K562 (cell line): ENCODE measurements around the gene LAMA2. TPM values are rescaled to one million over a fixed set of nuclear protein-coding genes. Genes with fewer than 3 reads are reported as not detected.

Experiments
- ATAC-seq: fragments of 200-7000 bp; cut with Tn5 transposase; 3 replicates; pipeline ENCODE4 v1.9.1; 2020; ENCODE audit warnings: moderate library complexity
- BruUV-seq: library from RNA; stranded (reverse); fragments of 400-500 nt; replicated peaks from 2 replicates; lab custom pipeline; 2021; lab: Mats Ljungman, UMichigan
- CTCF ChIA-PET: fragments of 300-600 bp; formaldehyde crosslinking; extraction: SDS; loops from one replicate; lab custom pipeline; 2021; ENCODE audit warnings: low intra/inter-chr PET ratio; lab: Yijun Ruan, JAX
- POLR2A ChIA-PET: fragments of 300-600, 350-650 bp; sonication (Branson Sonifier 250); formaldehyde crosslinking; extraction: SDS; loops from one replicate; lab custom pipeline; 2021; ENCODE audit warnings: antibody characterized with exemption, inconsistent platforms; lab: Yijun Ruan, JAX
- DNase-seq, 4 experiments: peaks; one replicate each; pipeline versions ENCODE4 v3.0.0 to v3.0.0-alpha.2; 2011 to 2018; ENCODE audit warnings: low spot score in 3 of 4, mixed read lengths in 3 of 4; ENCODE audit errors: extremely low read depth in 1 of 4
- FAIRE-seq: peaks from 2 replicates; lab custom pipeline; 2011; peaks lifted over from hg19 to GRCh38; lab: Jason Lieb, UNC
- H2AFZ ChIP-seq: 2 replicates; pipeline ENCODE4 v1.6.0; 2011; ENCODE audit warnings: low read depth, low read length, control low read depth, inconsistent platforms
- H3K27ac ChIP-seq: fragments of 200-600 bp; 3 replicates; pipeline ENCODE4 v1.8.0; 2011; ENCODE audit warnings: low read depth, mild to moderate bottlenecking, control low read depth, inconsistent platforms, low read length, moderate library complexity, mixed read lengths; ENCODE audit errors: extremely low read depth
- H3K27me3 ChIP-seq, 2 experiments: fragments of 300-600 bp in 1 of 2; 2 replicates in 1 of 2; 3 replicates in 1 of 2; pipeline versions ENCODE4 v1.6.0 to v1.8.0; 2011; ENCODE audit warnings: inconsistent platforms in 2 of 2, low read length in 2 of 2, mild to moderate bottlenecking in 1 of 2, mixed read lengths in 1 of 2, moderate library complexity in 1 of 2; ENCODE audit not compliant: control insufficient read depth in 2 of 2, insufficient read depth in 2 of 2
- H3K36me3 ChIP-seq: fragments of 300-600 bp; 3 replicates; pipeline ENCODE4 v1.8.0; 2011; ENCODE audit warnings: mild to moderate bottlenecking, low read length, inconsistent platforms; ENCODE audit not compliant: control insufficient read depth, insufficient read depth
- H3K4me1 ChIP-seq, 2 experiments: fragments of 200-600 bp in 1 of 2; replicated peaks in 1 of 2; 2 replicates in 1 of 2; 3 replicates in 1 of 2; pipeline versions ENCODE4 v1.5.1 to v1.8.0; 2011; ENCODE audit warnings: inconsistent platforms in 2 of 2, low read length in 2 of 2, mild to moderate bottlenecking in 1 of 2, mixed read lengths in 1 of 2, moderate library complexity in 1 of 2; ENCODE audit not compliant: control insufficient read depth in 2 of 2, insufficient read depth in 2 of 2
- H3K4me2 ChIP-seq: 2 replicates; pipeline ENCODE4 v1.6.1; 2011; ENCODE audit warnings: low read length, control low read depth, inconsistent platforms, mixed read lengths; ENCODE audit not compliant: insufficient read depth
- H3K4me3 ChIP-seq: fragments of 200-600 bp; sonication (generic), shearing (Covaris generic); 2 replicates; pipeline ENCODE4 v1.5.1; 2016; ENCODE audit warnings: control low read depth, inconsistent platforms
- H3K79me2 ChIP-seq: fragments of 200-600 bp; 3 replicates; pipeline ENCODE4 v1.8.0; 2011; ENCODE audit warnings: low read length, inconsistent platforms; ENCODE audit not compliant: control insufficient read depth, insufficient read depth
- H3K9ac ChIP-seq, 2 experiments: 2 replicates each; pipeline versions ENCODE4 v1.6.0 to v1.6.1; 2011; ENCODE audit warnings: low read depth in 2 of 2, low read length in 2 of 2, control low read depth in 1 of 2, inconsistent platforms in 1 of 2, mild to moderate bottlenecking in 1 of 2, mixed read lengths in 1 of 2; ENCODE audit not compliant: insufficient read depth in 1 of 2
- H3K9me1 ChIP-seq: one replicate; pipeline ENCODE4 v1.6.0; 2011; ENCODE audit warnings: inconsistent platforms, mild to moderate bottlenecking, low read length, moderate library complexity; ENCODE audit not compliant: control insufficient read depth, insufficient read depth
- H3K9me3 ChIP-seq: replicated peaks from 2 replicates; pipeline ENCODE4 v1.5.1; 2011; ENCODE audit warnings: low read depth, low read length, inconsistent platforms; ENCODE audit not compliant: control insufficient read depth, insufficient read depth
- H4K20me1 ChIP-seq: replicated peaks from 2 replicates; pipeline ENCODE4 v1.6.1; 2011; ENCODE audit warnings: low read length, inconsistent platforms, mixed read lengths; ENCODE audit not compliant: control insufficient read depth, insufficient read depth
- CEBPB ChIP-seq: fragments of 450-650 bp; IDR thresholded peaks from 2 replicates; pipeline ENCODE4 v1.6.1; 2016; ENCODE audit warnings: missing genetic modification characterization, missing compliant biosample characterization
- FOSL1 ChIP-seq: fragments of 200-800 bp; sonication (Bioruptor generic); conservative IDR thresholded peaks from 2 replicates; pipeline ENCODE4 v1.6.1; 2016; ENCODE audit warnings: missing genetic modification characterization, missing compliant biosample characterization
- FOXM1 ChIP-seq, 2 experiments: fragments of 450-650 bp in 1 of 2; sonication (generic) in 1 of 2; formaldehyde crosslinking in 1 of 2; IDR thresholded peaks; 2 replicates each; pipeline versions ENCODE4 v1.6.1 to v1.9.0; 2017 to 2022; ENCODE audit warnings: low read depth in 2 of 2, mild to moderate bottlenecking in 2 of 2, missing genetic modification reagents in 1 of 2, moderate library complexity in 1 of 2
- NFYB ChIP-seq: IDR thresholded peaks from 2 replicates; pipeline ENCODE4 v1.6.1; 2011; ENCODE audit warnings: mild to moderate bottlenecking, moderate library complexity; ENCODE audit not compliant: insufficient read length; ENCODE audit errors: extremely low read depth
- PCBP1 ChIP-seq: fragments of 200-400 bp; formaldehyde crosslinking; IDR thresholded peaks from 2 replicates; pipeline ENCODE4 v1.6.1; 2018; ENCODE audit warnings: mild to moderate bottlenecking, low read depth, low read length; ENCODE audit not compliant: poor library complexity, severe bottlenecking
- PHTF2 ChIP-seq: fragments of 250-450 bp; sonication (Bioruptor Pico); IDR thresholded peaks from 2 replicates; pipeline ENCODE4 v1.5.0; 2021; ENCODE audit warnings: mild to moderate bottlenecking
- PTBP1 ChIP-seq: fragments of 200-400 bp; formaldehyde crosslinking; IDR thresholded peaks from 2 replicates; pipeline ENCODE4 v1.6.1; 2017; ENCODE audit warnings: low read depth, low read length
- SFPQ ChIP-seq: fragments of 200-400 bp; formaldehyde crosslinking; IDR thresholded peaks from 2 replicates; pipeline ENCODE4 v1.6.1; 2017; ENCODE audit warnings: mild to moderate bottlenecking, low read depth, low read length, moderate library complexity
- SMARCB1 ChIP-seq: IDR thresholded peaks from 2 replicates; pipeline ENCODE4 v1.6.1; 2011; ENCODE audit warnings: improper control_type of control experiment, low read depth; ENCODE audit not compliant: insufficient read length
- TFAM ChIP-seq: fragments of 250-450 bp; sonication (Bioruptor Pico); conservative IDR thresholded peaks from 2 replicates; pipeline ENCODE4 v1.5.0; 2021; ENCODE audit warnings: mild to moderate bottlenecking, moderate library complexity
- XRCC5 ChIP-seq: fragments of 200-400 bp; formaldehyde crosslinking; IDR thresholded peaks from 2 replicates; pipeline ENCODE4 v1.6.1; 2017; ENCODE audit warnings: low read depth, mild to moderate bottlenecking, low read length
- ZNF253 ChIP-seq: fragments of 250-450 bp; sonication (Bioruptor Pico); conservative IDR thresholded peaks from 2 replicates; pipeline ENCODE4 v1.6.1; 2021; ENCODE audit warnings: mild to moderate bottlenecking
- ZNF3 ChIP-seq: fragments of 250-450 bp; sonication (Bioruptor Pico); IDR thresholded peaks from 2 replicates; pipeline ENCODE4 v1.5.0; 2021; ENCODE audit warnings: mild to moderate bottlenecking, moderate library complexity
- ZNF354B ChIP-seq: fragments of 250-450 bp; sonication (Bioruptor Pico); IDR thresholded peaks from 2 replicates; pipeline ENCODE4 v1.4.0; 2020
- ZNF583 ChIP-seq: fragments of 250-450 bp; sonication (Bioruptor Pico); IDR thresholded peaks from 2 replicates; pipeline ENCODE4 v1.4.0; 2020
- ZNF699 ChIP-seq: fragments of 250-450 bp; sonication (Bioruptor Pico); IDR thresholded peaks from 2 replicates; pipeline ENCODE4 v1.8.0; 2021; ENCODE audit warnings: mild to moderate bottlenecking, moderate library complexity; ENCODE audit not compliant: insufficient replicate concordance
- ZSCAN29 ChIP-seq: fragments of 450-650 bp; IDR thresholded peaks from 2 replicates; pipeline ENCODE4 v1.6.1; 2017
- WGBS: fragments of 100-300 bp; shearing (Covaris generic); methylation state at CpG from one replicate; pipeline ENCODE4 v1.1.6; 2016; ENCODE audit warnings: low coverage, mixed read lengths; ENCODE audit not compliant: insufficient coverage; ENCODE audit errors: missing lambda C conversion rate; 5-methylcytosine and 5-hydroxymethylcytosine counted together
- in situ Hi-C: fragments of 300-500 bp; cut with MboI; formaldehyde crosslinking; loops from 4 replicates; pipeline ENCODE4 v1.15.0; 2018; ENCODE audit warnings: inconsistent platforms, mixed read lengths
- intact Hi-C: fragments of 100-400 bp; cut with micrococcal nuclease; formaldehyde crosslinking; loops from 2 replicates; pipeline ENCODE4 v1.14.2; 2022
- polyA plus RNA-seq, 8 experiments: library from polyadenylated mRNA; depleted of rRNA in 4 of 8; stranded (reverse) in 5 of 8; unstranded in 3 of 8; fragments of >200 nt; fragmentation: Nextera tagmentation in 2 of 8; fragmentation: Illumina TruSeq in 1 of 8; extraction: Ambion mirVana in 2 of 8; extraction: Trizol in 1 of 8; gene quantifications; 2 replicates each; pipeline versions ENCODE4 v1.2.1 to v1.2.3, GENCODE V29; 2011 to 2014; ENCODE audit warnings: inconsistent platforms in 1 of 8, missing spikeins in 1 of 8
- total RNA-seq, 7 experiments: library from RNA; depleted of rRNA in 6 of 7; stranded (reverse); fragments of >200 nt in 6 of 7; fragmentation: Illumina TruSeq in 2 of 7; extraction: Trizol in 2 of 7; gene quantifications; 2 replicates each; pipeline versions ENCODE4 v1.2.1 to v1.2.3, GENCODE V29; 2011 to 2021; ENCODE audit warnings: low replicate concordance in 1 of 7
- TF ChIP-seq, protein P1 (sequence below): fragments of 250-450 bp; sonication (Bioruptor Pico); IDR thresholded peaks from 2 replicates; pipeline ENCODE4 v1.8.0; 2021; ENCODE audit warnings: mild to moderate bottlenecking, moderate library complexity

LAMA2 gene
- total and polyA plus RNA-seq, 9 of the 15 experiments (the other 6 are each of a cell fraction or from before 2014, with no cell fraction given), result 0.04 to 1.5 (median 0.36) TPM

- WGBS, result 0% methylated on average over 2 of the region's 2 CpGs
- POLR2A ChIA-PET, result no interaction called here
- Histone ChIP-seq H3K4me1 (no peaks in the 10 kb centered on the region), H4K20me1 (no peaks in the 10 kb centered on the region), H2AFZ (no peak overlapping the region), H3K9me3 (no peaks in the 10 kb centered on the region), H3K27ac (no peak overlapping the region), H3K36me3 (no peaks in the 10 kb centered on the region), H3K79me2 (no peaks in the 10 kb centered on the region), H3K4me3 (no peak overlapping the region), H3K4me2 (no peak overlapping the region), H3K9me1 (no peaks in the 10 kb centered on the region), H3K27me3 (no peaks in the 10 kb centered on the region), H3K9ac (no peak overlapping the region)
- BruUV-seq, result no TSS peak
- CTCF ChIA-PET, result no interaction called here
- no peak for FAIRE-seq
- TF ChIP-seq PCBP1, result no peak
- TF ChIP-seq, protein P1, sequence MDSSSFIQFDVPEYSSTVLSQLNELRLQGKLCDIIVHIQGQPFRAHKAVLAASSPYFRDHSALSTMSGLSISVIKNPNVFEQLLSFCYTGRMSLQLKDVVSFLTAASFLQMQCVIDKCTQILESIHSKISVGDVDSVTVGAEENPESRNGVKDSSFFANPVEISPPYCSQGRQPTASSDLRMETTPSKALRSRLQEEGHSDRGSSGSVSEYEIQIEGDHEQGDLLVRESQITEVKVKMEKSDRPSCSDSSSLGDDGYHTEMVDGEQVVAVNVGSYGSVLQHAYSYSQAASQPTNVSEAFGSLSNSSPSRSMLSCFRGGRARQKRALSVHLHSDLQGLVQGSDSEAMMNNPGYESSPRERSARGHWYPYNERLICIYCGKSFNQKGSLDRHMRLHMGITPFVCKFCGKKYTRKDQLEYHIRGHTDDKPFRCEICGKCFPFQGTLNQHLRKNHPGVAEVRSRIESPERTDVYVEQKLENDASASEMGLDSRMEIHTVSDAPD (CRISPR knock-in tag), result no peak
- no peak for TF ChIP-seq PHTF2
- TF ChIP-seq ZSCAN29, result no peak
- TF ChIP-seq NFYB, result no peak
- no peak for TF ChIP-seq FOSL1
- no peak for TF ChIP-seq SFPQ
- TF ChIP-seq CEBPB (tag), result no peak
- TF ChIP-seq ZNF354B (CRISPR knock-in tag), result no peak
- no peak for TF ChIP-seq ZNF3
- TF ChIP-seq XRCC5, result no peak
- no peak for TF ChIP-seq TFAM (CRISPR knock-in tag)
- no peak for TF ChIP-seq SMARCB1
- no peak for TF ChIP-seq ZNF583 (CRISPR knock-in tag)
- no peak for TF ChIP-seq FOXM1 (IDR thresholded peaks at IDR 0.05; ENCODE audit: low read depth)
- TF ChIP-seq FOXM1 (CRISPR knock-in tag; IDR thresholded peaks at IDR 0.05; ENCODE audit: low read depth), result no peak
- TF ChIP-seq ZNF699 (CRISPR knock-in tag), result no peak
- TF ChIP-seq PTBP1, result no peak
- TF ChIP-seq ZNF253 (CRISPR knock-in tag), result no peak
- no peak for ATAC-seq
- in situ Hi-C loops, result no loop called here
- intact Hi-C loops, result no loop called here
- no peak for DNase-seq
Observed at GRCh38 chr6:129188306-129188705, 305.4 kb downstream of the LAMA2 start.
